NCI-H526 (cell line): ENCODE results near the gene NOS2.
"Not testable (repeated sequence)": the region's sequence is repeated elsewhere in the genome, so short reads cannot be mapped to it uniquely, and the experiment has no call there.

Experiments
- DNase-seq, 2 experiments: peaks; one replicate each; lab custom pipeline; 2025; lab: John Stamatoyannopoulos, UW

Gene NOS2

GRCh38 chr17:27755706-27756466 lies 44.4 kb downstream of the NOS2 start:
- DNase-seq, result no peak

- DNase-seq, result no peak
Measured at GRCh38 chr17:27754549-27754948, 45.8 kb downstream of the NOS2 start.

GRCh38 chr17:27753726-27754125 lies 46.6 kb downstream of the NOS2 start:
- not testable (repeated sequence) for DNase-seq

GRCh38 chr17:27752831-27753619 lies 47.3 kb downstream of the NOS2 start:
- not testable (repeated sequence) for DNase-seq

- no peak for DNase-seq
Measured at GRCh38 chr17:27751622-27752490, 48.5 kb downstream of the NOS2 start.

GRCh38 chr17:27751166-27751565 lies 49.2 kb downstream of the NOS2 start:
- DNase-seq, result no peak

- DNase-seq, result not testable (repeated sequence)
Measured at GRCh38 chr17:27749562-27750150, 50.7 kb downstream of the NOS2 start.

- no peak for DNase-seq
Measured at GRCh38 chr17:27748360-27748825, 51.9 kb downstream of the NOS2 start.

- peak in 1 of 2 experiments; percentile 20 for DNase-seq
Measured at GRCh38 chr17:27747462-27748359, 52.6 kb downstream of the NOS2 start.

- no peak for DNase-seq
Measured at GRCh38 chr17:27746881-27747280, 53.4 kb downstream of the NOS2 start.

- not testable (repeated sequence) for DNase-seq
Measured at GRCh38 chr17:27746320-27746719, 54.0 kb downstream of the NOS2 start.

- not testable (repeated sequence) for DNase-seq
Measured at GRCh38 chr17:27745207-27745830, 55.0 kb downstream of the NOS2 start.

GRCh38 chr17:27743281-27743885 lies 56.9 kb downstream of the NOS2 start:
- no peak for DNase-seq

GRCh38 chr17:27741971-27742575 lies 58.3 kb downstream of the NOS2 start:
- no peak for DNase-seq

GRCh38 chr17:27741361-27741861 lies 58.9 kb downstream of the NOS2 start:
- no peak for DNase-seq

GRCh38 chr17:27740541-27740940 lies 59.8 kb downstream of the NOS2 start:
- DNase-seq, result not testable (repeated sequence)

- DNase-seq, result peak in 1 of 2 experiments; percentile 36
Measured at GRCh38 chr17:27733773-27734172, 66.6 kb downstream of the NOS2 start.

GRCh38 chr17:27732746-27733145 lies 67.6 kb downstream of the NOS2 start:
- not testable (repeated sequence) for DNase-seq

- not testable (repeated sequence) for DNase-seq
Measured at GRCh38 chr17:27725982-27726381, 74.3 kb downstream of the NOS2 start.
